H1 (cell line): ENCODE results near the gene PER2.

Experiments used
- CBX5 ChIP-seq: fragments of 300-800, 300-1000 bp; sonication (generic); IDR thresholded peaks from 2 replicates; pipeline ENCODE4 v1.7.1; 2016; ENCODE audit warnings: antibody characterized with exemption, low read length, low read depth
- CREB1 ChIP-seq: IDR thresholded peaks from 2 replicates; pipeline ENCODE4 v1.6.1; 2012; ENCODE audit warnings: inconsistent platforms
- HDAC2 ChIP-seq, 2 experiments: fragments of 300-600 bp in 1 of 2; sonication (generic) in 1 of 2; IDR thresholded peaks; 2 replicates each; pipeline ENCODE4 v1.6.1; 2011 to 2012; ENCODE audit warnings: low read depth in 2 of 2, low read length in 2 of 2, mild to moderate bottlenecking in 2 of 2, moderate library complexity in 2 of 2, borderline replicate concordance in 1 of 2, inconsistent platforms in 1 of 2
- HDAC6 ChIP-seq: IDR thresholded peaks from one replicate; pipeline ENCODE4 v1.7.1; 2012; ENCODE audit warnings: low read depth, mild to moderate bottlenecking, inconsistent platforms, low read length, moderate library complexity
- KDM1A ChIP-seq: fragments of 200-600, 300-600 bp; sonication (generic); IDR thresholded peaks from 2 replicates; pipeline ENCODE4 v1.7.1; 2016; ENCODE audit warnings: mild to moderate bottlenecking, low read length, borderline replicate concordance
- RAD21 ChIP-seq, 2 experiments: IDR thresholded peaks in 1 of 2; conservative IDR thresholded peaks in 1 of 2; 2 replicates each; pipeline ENCODE4 v1.6.1; 2011; ENCODE audit warnings: low read depth in 2 of 2, low read length in 2 of 2, improper control_type of control experiment in 1 of 2, inconsistent platforms in 1 of 2, mild to moderate bottlenecking in 1 of 2, moderate library complexity in 1 of 2
- RFX5 ChIP-seq: IDR thresholded peaks from 2 replicates; pipeline ENCODE4 v1.6.1; 2011; ENCODE audit warnings: low read depth, low read length, improper control_type of control experiment, borderline replicate concordance
- TF ChIP-seq, protein P1 (sequence below), 3 experiments: IDR thresholded peaks; 1 replicate in 2 of 3; 2 replicates in 1 of 3; pipeline versions ENCODE4 v1.5.1 to v1.6.1; 2011; ENCODE audit warnings: low read length in 3 of 3, mild to moderate bottlenecking in 3 of 3, inconsistent platforms in 2 of 3, low read depth in 1 of 3, moderate library complexity in 1 of 3; ENCODE audit not compliant: insufficient read depth in 1 of 3; ENCODE audit errors: control extremely low read depth in 1 of 3
- TF ChIP-seq, protein P2 (sequence below): IDR thresholded peaks from 2 replicates; pipeline ENCODE4 v1.6.1; 2012; ENCODE audit warnings: inconsistent platforms

DNA sequence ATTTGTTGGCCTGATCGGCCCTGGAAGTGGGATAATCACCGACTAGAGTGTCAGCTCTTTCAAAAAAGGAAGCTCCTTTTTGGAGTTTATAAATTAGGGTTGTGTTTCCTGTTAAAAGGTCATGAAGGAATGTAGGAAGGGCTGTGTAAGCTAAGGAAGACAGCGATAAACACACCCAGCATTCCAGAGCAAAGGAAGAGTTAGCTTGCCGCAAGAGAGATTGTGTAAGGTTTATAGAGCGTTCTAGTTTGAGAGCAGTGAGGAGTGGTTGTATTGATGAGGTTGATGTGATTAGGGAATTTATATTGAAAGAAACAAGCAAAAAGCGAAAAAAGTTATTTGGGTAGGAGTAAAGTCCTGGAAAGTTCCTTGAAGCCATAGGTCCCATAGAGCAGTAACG, 81.4 kb downstream of the PER2 start:
- TF ChIP-seq RFX5: no peak
- TF ChIP-seq CBX5: no peak
- TF ChIP-seq, protein P1, sequence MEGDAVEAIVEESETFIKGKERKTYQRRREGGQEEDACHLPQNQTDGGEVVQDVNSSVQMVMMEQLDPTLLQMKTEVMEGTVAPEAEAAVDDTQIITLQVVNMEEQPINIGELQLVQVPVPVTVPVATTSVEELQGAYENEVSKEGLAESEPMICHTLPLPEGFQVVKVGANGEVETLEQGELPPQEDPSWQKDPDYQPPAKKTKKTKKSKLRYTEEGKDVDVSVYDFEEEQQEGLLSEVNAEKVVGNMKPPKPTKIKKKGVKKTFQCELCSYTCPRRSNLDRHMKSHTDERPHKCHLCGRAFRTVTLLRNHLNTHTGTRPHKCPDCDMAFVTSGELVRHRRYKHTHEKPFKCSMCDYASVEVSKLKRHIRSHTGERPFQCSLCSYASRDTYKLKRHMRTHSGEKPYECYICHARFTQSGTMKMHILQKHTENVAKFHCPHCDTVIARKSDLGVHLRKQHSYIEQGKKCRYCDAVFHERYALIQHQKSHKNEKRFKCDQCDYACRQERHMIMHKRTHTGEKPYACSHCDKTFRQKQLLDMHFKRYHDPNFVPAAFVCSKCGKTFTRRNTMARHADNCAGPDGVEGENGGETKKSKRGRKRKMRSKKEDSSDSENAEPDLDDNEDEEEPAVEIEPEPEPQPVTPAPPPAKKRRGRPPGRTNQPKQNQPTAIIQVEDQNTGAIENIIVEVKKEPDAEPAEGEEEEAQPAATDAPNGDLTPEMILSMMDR (IDR thresholded peaks at IDR 0.05; ENCODE audit: control extremely low read depth in 1 of 3, insufficient read depth in 1 of 3, low read depth in 1 of 3, low read length in 3 of 3): no peak
- TF ChIP-seq CREB1: no peak
- TF ChIP-seq KDM1A: no peak
- TF ChIP-seq HDAC2 (IDR thresholded peaks at IDR 0.05; ENCODE audit: borderline replicate concordance in 1 of 2, low read depth in 2 of 2, low read length in 2 of 2): no peak
- TF ChIP-seq, protein P2, sequence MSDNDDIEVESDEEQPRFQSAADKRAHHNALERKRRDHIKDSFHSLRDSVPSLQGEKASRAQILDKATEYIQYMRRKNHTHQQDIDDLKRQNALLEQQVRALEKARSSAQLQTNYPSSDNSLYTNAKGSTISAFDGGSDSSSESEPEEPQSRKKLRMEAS: no peak
- no peak for TF ChIP-seq RAD21 (IDR thresholded peaks at IDR 0.05 in 1 of 2, conservative IDR thresholded peaks at IDR 0.05 in 1 of 2; ENCODE audit: low read depth in 2 of 2, low read length in 2 of 2)
- no peak for TF ChIP-seq HDAC6
